Activated CD4-positive, CD25-positive, alpha-beta regulatory T cell treated with anti-CD3 and anti-CD28 coated beads, Interleukin-2, amount 50 U/mL, for 24 hours (primary cell): ENCODE data around the gene MACO1.

Source experiments
- ATAC-seq, 2 donors: fragments of 150-1000 bp; cut with Tn5 transposase; one replicate each; pipeline ENCODE4 v1.10.0; 2021; ENCODE audit warnings: mild to moderate bottlenecking in 1 of 2, moderate library complexity in 1 of 2

The MACO1 gene

GRCh38 chr1:25544243-25544764 is 113.6 kb downstream of the MACO1 start:
- no peak for ATAC-seq

GRCh38 chr1:25544819-25545218 is 114.1 kb downstream of the MACO1 start:
- ATAC-seq: no peak

GRCh38 chr1:25545767-25546166 is 115.1 kb downstream of the MACO1 start:
- ATAC-seq: no peak

- no peak for ATAC-seq
These were observed 115.5 kb downstream of the MACO1 start for GRCh38 chr1:25546193-25546592.

- no peak for ATAC-seq
These were observed 117.9 kb downstream of the MACO1 start for GRCh38 chr1:25548601-25549000.

GRCh38 chr1:25549273-25550154 is 118.8 kb downstream of the MACO1 start:
- ATAC-seq: peak; percentile 98
